Gastroesophageal sphincter (tissue), 4 donors: ENCODE data around the gene KIF26A. TPM values are rescaled to one million over a fixed set of nuclear protein-coding genes. Genes with fewer than 3 reads are reported as not detected.

ENCODE experiments used
- ATAC-seq: fragments of 150-250 bp; one replicate; pipeline ENCODE4 v1.9.1; 2016; ENCODE audit warnings: mild to moderate bottlenecking, moderate library complexity
- H3K27ac ChIP-seq, 4 donors: fragments of 200-600 bp; sonication (generic) in 3 of 4; 1 replicate in 3 of 4; 2 replicates in 1 of 4; pipeline ENCODE4 v1.5.1; 2016 to 2019
- H3K27me3 ChIP-seq: fragments of 200-600 bp; sonication (generic); one replicate; pipeline ENCODE4 v1.5.1; 2019
- H3K36me3 ChIP-seq, 2 donors: fragments of 200-600 bp; sonication (generic); one replicate each; pipeline ENCODE4 v1.5.1; 2019; ENCODE audit warnings: control low read depth in 1 of 2
- H3K4me1 ChIP-seq, 3 donors: fragments of 200-600 bp; sonication (generic); 1 replicate in 2 of 3; 2 replicates in 1 of 3; pipeline ENCODE4 v1.5.1; 2016 to 2019; ENCODE audit warnings: control low read depth in 2 of 3
- H3K4me3 ChIP-seq, 2 donors: fragments of 200-600 bp; sonication (generic); one replicate each; pipeline ENCODE4 v1.5.1; 2019; ENCODE audit warnings: mild to moderate bottlenecking in 1 of 2, moderate library complexity in 1 of 2
- H3K9me3 ChIP-seq, 3 donors: fragments of 200-600 bp; sonication (generic); one replicate each; pipeline ENCODE4 v1.5.1; 2017 to 2019; ENCODE audit warnings: control low read depth in 2 of 3
- CTCF ChIP-seq, 4 experiments: fragments of 200-600 bp in 2 of 4; fragments of 450-650 bp in 2 of 4; sonication (generic) in 1 of 4; IDR thresholded peaks; one replicate each; pipeline ENCODE4 v1.5.1; 2017 to 2019; ENCODE audit warnings: antibody characterized with exemption in 4 of 4, mild to moderate bottlenecking in 2 of 4, moderate library complexity in 2 of 4
- EP300 ChIP-seq: sonication (generic); formaldehyde crosslinking; IDR thresholded peaks from one replicate; pipeline ENCODE4 v1.6.1; 2017; ENCODE audit warnings: antibody characterized with exemption, mild to moderate bottlenecking
- POLR2A ChIP-seq, 2 donors: fragments of 450-650 bp; IDR thresholded peaks; one replicate each; pipeline ENCODE4 v1.6.1; 2017; ENCODE audit warnings: antibody characterized with exemption in 2 of 2, mild to moderate bottlenecking in 2 of 2, moderate library complexity in 1 of 2
- POLR2AphosphoS5 ChIP-seq: sonication (generic); formaldehyde crosslinking; IDR thresholded peaks from one replicate; pipeline ENCODE4 v1.6.1; 2017; ENCODE audit warnings: antibody characterized with exemption
- WGBS, 2 donors: methylation state at CpG; one replicate each; pipeline ENCODE4 v1.1.5; 2018; ENCODE audit warnings: low coverage in 1 of 2; 5-methylcytosine and 5-hydroxymethylcytosine counted together
- total RNA-seq, 4 donors: library from RNA; depleted of rRNA; stranded (reverse); fragments of >200 nt; gene quantifications; one replicate each; pipeline ENCODE4 v1.1.0, GENCODE V29; 2016

Gene KIF26A
- total RNA-seq, 4 donors from 2014 or later = 2.2 to 6.9 (median 2.9) TPM

GRCh38 chr14:104146651-104147345 lies 8.4 kb downstream of the KIF26A start:
- no peaks in the 10 kb centered on the region for H3K9me3 ChIP-seq
- no peak overlapping the region for H3K4me3 ChIP-seq
- peaks cover 0 to 13% (median 0%) of the 10 kb centered on the region in 3 donors for H3K4me1 ChIP-seq
- no peak for TF ChIP-seq POLR2A (IDR thresholded peaks at IDR 0.05)
- no peak for TF ChIP-seq POLR2AphosphoS5
- no peaks in the 10 kb centered on the region for H3K36me3 ChIP-seq
- WGBS, 2 donors = 96% methylated on average over 4 of the region's 22 CpGs; no CpG with 5 or more reads in 1 of the 2 donors
- peaks cover 67% of the 10 kb centered on the region for H3K27me3 ChIP-seq
- no peak overlapping the region for H3K27ac ChIP-seq
- ATAC-seq = no peak

- Histone ChIP-seq H3K27me3 (peaks cover 67% of the 10 kb centered on the region), H3K4me3 (no peak overlapping the region), H3K27ac (peak overlapping the region in 1 of 4 donors; percentile 12), H3K36me3 (no peaks in the 10 kb centered on the region), H3K4me1 (peaks cover 0 to 13% (median 0%) of the 10 kb centered on the region in 3 donors), H3K9me3 (no peaks in the 10 kb centered on the region)
- WGBS, 2 donors = 87% methylated on average over 3 of the region's 28 CpGs; no CpG with 5 or more reads in 1 of the 2 donors
- no peak for ATAC-seq
- no peak for TF ChIP-seq EP300
- no peak for TF ChIP-seq POLR2A (IDR thresholded peaks at IDR 0.05)
- no peak for TF ChIP-seq POLR2AphosphoS5
- TF ChIP-seq CTCF (IDR thresholded peaks at IDR 0.05) = no peak
Measured at GRCh38 chr14:104147346-104148125, 9.1 kb downstream of the KIF26A start.

- ATAC-seq = no peak
- H3K27ac ChIP-seq = peak overlapping the region in 2 of 4 donors; percentile 17 to 41
- H3K27me3 ChIP-seq = peaks cover 59% of the 10 kb centered on the region
- TF ChIP-seq EP300 = no peak
- no peak for TF ChIP-seq POLR2AphosphoS5
- no peak for TF ChIP-seq CTCF (IDR thresholded peaks at IDR 0.05)
- TF ChIP-seq POLR2A (IDR thresholded peaks at IDR 0.05) = no peak
- WGBS, 2 donors = 66 to 75% methylated on average over 2 to 4 of the region's 22 CpGs
- no peaks in the 10 kb centered on the region for H3K36me3 ChIP-seq
- H3K9me3 ChIP-seq = no peaks in the 10 kb centered on the region
- no peak overlapping the region for H3K4me3 ChIP-seq
- H3K4me1 ChIP-seq = peaks cover 0 to 13% (median 0%) of the 10 kb centered on the region in 3 donors
Measured at GRCh38 chr14:104148433-104149277, 10.3 kb downstream of the KIF26A start.

- Histone ChIP-seq H3K36me3 (no peaks in the 10 kb centered on the region), H3K27ac (peak overlapping the region in 2 of 4 donors; percentile 17 to 41), H3K27me3 (peaks cover 54% of the 10 kb centered on the region), H3K4me3 (no peak overlapping the region), H3K4me1 (peaks cover 0 to 13% (median 0%) of the 10 kb centered on the region in 3 donors), H3K9me3 (no peaks in the 10 kb centered on the region)
- TF ChIP-seq POLR2AphosphoS5 (no peak), EP300 (no peak), POLR2A (IDR thresholded peaks at IDR 0.05) (no peak), CTCF (IDR thresholded peaks at IDR 0.05) (no peak)
- no CpG with 5 or more reads among the region's 11 CpGs for WGBS, 2 donors
- no peak for ATAC-seq
Measured at GRCh38 chr14:104149278-104149595, 10.8 kb downstream of the KIF26A start.

GRCh38 chr14:104149617-104150135 lies 11.3 kb downstream of the KIF26A start:
- no peak overlapping the region for H3K4me3 ChIP-seq
- no peaks in the 10 kb centered on the region for H3K9me3 ChIP-seq
- H3K27ac ChIP-seq = peak overlapping the region in 2 of 4 donors; percentile 17 to 41
- no peaks in the 10 kb centered on the region for H3K36me3 ChIP-seq
- no peak for TF ChIP-seq POLR2AphosphoS5
- TF ChIP-seq POLR2A (IDR thresholded peaks at IDR 0.05) = no peak
- TF ChIP-seq CTCF (IDR thresholded peaks at IDR 0.05) = no peak
- H3K27me3 ChIP-seq = peaks cover 51% of the 10 kb centered on the region
- WGBS, 2 donors = 40 to 50% methylated on average over 1 to 2 of the region's 12 CpGs
- peak; percentile 42 for ATAC-seq
- peaks cover 0 to 13% (median 0%) of the 10 kb centered on the region in 3 donors for H3K4me1 ChIP-seq
